PC-3 (cell line): ENCODE data around the gene PCBP2. TPM values are rescaled to one million over a fixed set of nuclear protein-coding genes. Genes with fewer than 3 reads are reported as not detected.
"Not testable (repeated sequence)": the region's sequence is repeated elsewhere in the genome, so short reads cannot be mapped to it uniquely, and the experiment has no call there.

ENCODE experiments used
- ATAC-seq: fragments of 200-7000 bp; cut with Tn5 transposase; 2 replicates; pipeline ENCODE4 v1.9.1; 2020; ENCODE audit warnings: mild to moderate bottlenecking, moderate library complexity
- BruUV-seq: library from RNA; stranded (reverse); fragments of 400-500 nt; replicated peaks from 2 replicates; lab custom pipeline; 2021; lab: Mats Ljungman, UMichigan
- CTCF ChIA-PET: fragments of 300-600 bp; sonication (Branson Sonifier 250); formaldehyde crosslinking; loops from one replicate; lab custom pipeline; 2022; ENCODE audit warnings: antibody characterized with exemption; lab: Charles Lee
- POLR2A ChIA-PET: fragments of 300-600 bp; sonication (Branson Sonifier 250); formaldehyde crosslinking; loops from one replicate; lab custom pipeline; 2022; ENCODE audit warnings: antibody characterized with exemption; ENCODE audit not compliant: unreplicated experiment; lab: Charles Lee
- DNase-seq: peaks from one replicate; pipeline ENCODE4 v3.0.0-alpha.2; 2015
- H2AFZ ChIP-seq: fragments of 300-600 bp; sonication (generic); 2 replicates; pipeline ENCODE4 v1.6.0; 2016; ENCODE audit warnings: antibody characterized with exemption, low read length
- H3F3A ChIP-seq: fragments of 300-600 bp; sonication (generic); one replicate; pipeline ENCODE4 v1.6.0; 2017; ENCODE audit warnings: antibody characterized with exemption, low read length, control low read depth, mild to moderate bottlenecking; ENCODE audit not compliant: unreplicated experiment
- H3K27ac ChIP-seq: fragments of 300-600 bp; sonication (generic); 2 replicates; pipeline ENCODE4 v1.5.1; 2016; ENCODE audit warnings: mild to moderate bottlenecking, low read length
- H3K27me3 ChIP-seq: fragments of 300-600 bp; sonication (generic); 2 replicates; pipeline ENCODE4 v1.6.1; 2016; ENCODE audit warnings: low read length, mixed read lengths
- H3K36me3 ChIP-seq: fragments of 300-600 bp; sonication (generic); 2 replicates; pipeline ENCODE4 v1.6.1; 2016; ENCODE audit warnings: low read depth, mixed run types, low read length, mixed read lengths
- H3K4me1 ChIP-seq: fragments of 300-600 bp; sonication (generic); 2 replicates; pipeline ENCODE4 v1.5.1; 2016; ENCODE audit warnings: low read length; ENCODE audit not compliant: insufficient read depth
- H3K4me2 ChIP-seq: fragments of 300-600 bp; sonication (generic); 2 replicates; pipeline ENCODE4 v1.6.0; 2016; ENCODE audit warnings: low read length
- H3K4me3 ChIP-seq: fragments of 300-600 bp; sonication (generic); 2 replicates; pipeline ENCODE4 v1.5.1; 2016; ENCODE audit warnings: mild to moderate bottlenecking, low read length, mixed read lengths
- H3K79me2 ChIP-seq: fragments of 300-600 bp; sonication (generic); 2 replicates; pipeline ENCODE4 v1.6.1; 2017; ENCODE audit warnings: low read length, mixed read lengths
- H3K9ac ChIP-seq: fragments of 300-600 bp; sonication (generic); 2 replicates; pipeline ENCODE4 v1.6.0; 2016; ENCODE audit warnings: mild to moderate bottlenecking, low read length
- H3K9me2 ChIP-seq: fragments of 300-600 bp; sonication (generic); replicated peaks from 2 replicates; pipeline ENCODE4 v1.6.1; 2016; ENCODE audit warnings: mixed run types, low read length, mixed read lengths
- H3K9me3 ChIP-seq: fragments of 300-600 bp; sonication (generic); 2 replicates; pipeline ENCODE4 v1.6.1; 2016; ENCODE audit warnings: low read length, mixed read lengths
- H4K20me1 ChIP-seq: fragments of 300-600 bp; sonication (generic); 2 replicates; pipeline ENCODE4 v1.6.1; 2016; ENCODE audit warnings: low read length, mixed read lengths
- CTCF ChIP-seq: fragments of 300-600 bp; sonication (generic); conservative IDR thresholded peaks from 2 replicates; pipeline ENCODE4 v1.5.1; 2017; ENCODE audit warnings: antibody characterized with exemption, low read depth, mild to moderate bottlenecking, low read length
- EZH2 ChIP-seq: fragments of 300-600 bp; sonication (generic); IDR thresholded peaks from one replicate; pipeline ENCODE4 v1.6.1; 2017; ENCODE audit warnings: antibody characterized with exemption, mild to moderate bottlenecking, low read length; ENCODE audit not compliant: unreplicated experiment
- EZH2phosphoT487 ChIP-seq: fragments of 300-600 bp; sonication (generic); IDR thresholded peaks from 2 replicates; pipeline ENCODE4 v1.6.1; 2018; ENCODE audit warnings: mild to moderate bottlenecking, antibody characterized with exemption, low read length, borderline replicate concordance
- intact Hi-C: fragments of 100-400 bp; cut with micrococcal nuclease; formaldehyde crosslinking; loops from 2 replicates; pipeline ENCODE4 v1.9.0; 2023
- total RNA-seq: library from RNA; depleted of rRNA; stranded (reverse); fragments of >200 nt; gene quantifications from 2 replicates; pipeline ENCODE4 v1.2.3, GENCODE V29; 2014

Gene PCBP2
- total RNA-seq, 1 experiment from 2014 or later = 204 TPM

GRCh38 chr12:53410951-53411350 lies 41.0 kb upstream of the PCBP2 start:
- Histone ChIP-seq H2AFZ (no peak overlapping the region), H3K27me3 (no peaks in the 10 kb centered on the region), H4K20me1 (no peaks in the 10 kb centered on the region), H3K36me3 (peaks cover 36% of the 10 kb centered on the region), H3K4me2 (no peak overlapping the region), H3K9ac (no peak overlapping the region), H3K9me3 (no peaks in the 10 kb centered on the region), H3K79me2 (no peaks in the 10 kb centered on the region), H3F3A (no peaks in the 10 kb centered on the region), H3K27ac (no peak overlapping the region), H3K4me3 (no peak overlapping the region), H3K4me1 (no peaks in the 10 kb centered on the region), H3K9me2 (no peaks in the 10 kb centered on the region)
- DNase-seq = no peak
- ChIA-PET POLR2A (no interaction called here), CTCF (no interaction called here)
- ATAC-seq = no peak
- intact Hi-C loops = no loop called here
- TF ChIP-seq EZH2 (no peak), CTCF (no peak), EZH2phosphoT487 (no peak)
- no TSS peak for BruUV-seq

GRCh38 chr12:53413485-53414204 lies 38.3 kb upstream of the PCBP2 start:
- Histone ChIP-seq H3K4me1 (no peaks in the 10 kb centered on the region), H3K9ac (no peak overlapping the region), H3K36me3 (peaks cover 36% of the 10 kb centered on the region), H3K9me2 (no peaks in the 10 kb centered on the region), H4K20me1 (no peaks in the 10 kb centered on the region), H3K79me2 (no peaks in the 10 kb centered on the region), H2AFZ (no peak overlapping the region), H3K4me3 (no peak overlapping the region), H3F3A (no peaks in the 10 kb centered on the region), H3K9me3 (no peaks in the 10 kb centered on the region), H3K27ac (no peak overlapping the region), H3K27me3 (no peaks in the 10 kb centered on the region), H3K4me2 (no peak overlapping the region)
- ATAC-seq = no peak
- CTCF ChIA-PET = no interaction called here
- intact Hi-C loops = no loop called here
- DNase-seq = no peak
- POLR2A ChIA-PET = no interaction called here
- no peak for TF ChIP-seq EZH2phosphoT487
- no peak for TF ChIP-seq EZH2
- TF ChIP-seq CTCF = no peak
- TSS peak; percentile 11 for BruUV-seq

- H3K4me1 ChIP-seq = peaks cover 5% of the 10 kb centered on the region; the same call in 1 of the 2 replicates
- H3K4me3 ChIP-seq = no peak overlapping the region
- no peaks in the 10 kb centered on the region for H3F3A ChIP-seq
- DNase-seq (no peak), ATAC-seq (peak; percentile 14; the same call in 1 of the 2 replicates)
- TF ChIP-seq EZH2phosphoT487 (no peak), CTCF (no peak), EZH2 (no peak)
- no peak overlapping the region for H3K4me2 ChIP-seq
- no peaks in the 10 kb centered on the region for H3K79me2 ChIP-seq
- no peaks in the 10 kb centered on the region for H4K20me1 ChIP-seq
- intact Hi-C loops = no loop called here
- no peaks in the 10 kb centered on the region for H3K9me2 ChIP-seq
- no peaks in the 10 kb centered on the region for H3K9me3 ChIP-seq
- H2AFZ ChIP-seq = no peak overlapping the region
- no peak overlapping the region for H3K9ac ChIP-seq
- peaks cover 28% of the 10 kb centered on the region for H3K36me3 ChIP-seq
- BruUV-seq = no TSS peak
- no peaks in the 10 kb centered on the region for H3K27me3 ChIP-seq
- H3K27ac ChIP-seq = no peak overlapping the region
- ChIA-PET POLR2A (interaction anchor here (0.7 kb wide), 1 partner anchor 35 kb away, joined by 4 read pairs; no protein-coding TSS in a partner anchor), CTCF (no interaction called here)
Measured at GRCh38 chr12:53414756-53415417, 37.0 kb upstream of the PCBP2 start.

- H3K27me3 ChIP-seq, H3K9me3 ChIP-seq, CTCF ChIA-PET, H3K4me3 ChIP-seq, H3K27ac ChIP-seq, H3K9ac ChIP-seq, H2AFZ ChIP-seq, BruUV-seq, H4K20me1 ChIP-seq, H3K4me2 ChIP-seq, H3K9me2 ChIP-seq, H3F3A ChIP-seq, H3K79me2 ChIP-seq, DNase-seq, intact Hi-C loops, H3K4me1 ChIP-seq: not testable (repeated sequence)
- peak; percentile 44 for ATAC-seq
- POLR2A ChIA-PET = interaction anchor here (0.7 kb wide), 1 partner anchor 36 kb away, joined by 4 read pairs; no protein-coding TSS in a partner anchor
- peaks cover 25% of the 10 kb centered on the region for H3K36me3 ChIP-seq
Measured at GRCh38 chr12:53415752-53416389, 36.0 kb upstream of the PCBP2 start.
